GM19463 (cell line): ENCODE data around the gene DNAJC1.
A peak's percentile ranks its signal among the peaks of the same experiment; 100 is the strongest.
"Not testable (repeated sequence)": the region's sequence is repeated elsewhere in the genome, so short reads cannot be mapped to it uniquely, and the experiment has no call there.

ENCODE experiments used
- ATAC-seq: cut with Tn5 transposase; IDR thresholded peaks from one replicate; pipeline ENCODE4 v1.9.1; 2021; ENCODE audit warnings: mild to moderate bottlenecking, moderate library complexity; ENCODE audit not compliant: unreplicated experiment

Gene DNAJC1

GRCh38 chr10:21912625-21913024, 90.9 kb downstream of the DNAJC1 start:
- no peak for ATAC-seq

- no peak for ATAC-seq
Measured at GRCh38 chr10:21910798-21911197, 92.7 kb downstream of the DNAJC1 start.

GRCh38 chr10:21907436-21907835, 96.1 kb downstream of the DNAJC1 start:
- ATAC-seq, result no peak

- ATAC-seq, result no peak
Measured at GRCh38 chr10:21904930-21905329, 98.6 kb downstream of the DNAJC1 start.

GRCh38 chr10:21899736-21900135, 103.8 kb downstream of the DNAJC1 start:
- ATAC-seq, result no peak

- ATAC-seq, result no peak
Measured at GRCh38 chr10:21895932-21896331, 107.6 kb downstream of the DNAJC1 start.

GRCh38 chr10:21894648-21895342, 108.7 kb downstream of the DNAJC1 start:
- no peak for ATAC-seq

GRCh38 chr10:21891439-21891838, 112.1 kb downstream of the DNAJC1 start:
- ATAC-seq, result no peak

- no peak for ATAC-seq
Measured at GRCh38 chr10:21889477-21890275, 113.9 kb downstream of the DNAJC1 start.

- peak; percentile 98 for ATAC-seq
Measured at GRCh38 chr10:21888959-21889358, 114.6 kb downstream of the DNAJC1 start.

GRCh38 chr10:21885940-21886339, 117.6 kb downstream of the DNAJC1 start:
- no peak for ATAC-seq

- no peak for ATAC-seq
Measured at GRCh38 chr10:21873198-21873597, 130.3 kb downstream of the DNAJC1 start.

- ATAC-seq, result not testable (repeated sequence)
Measured at GRCh38 chr10:21872771-21873170, 130.8 kb downstream of the DNAJC1 start.

GRCh38 chr10:21870849-21871248, 132.7 kb downstream of the DNAJC1 start:
- no peak for ATAC-seq

GRCh38 chr10:21869087-21869486, 134.4 kb downstream of the DNAJC1 start:
- ATAC-seq, result not testable (repeated sequence)

GRCh38 chr10:21860718-21861117, 142.8 kb downstream of the DNAJC1 start:
- no peak for ATAC-seq

GRCh38 chr10:21858455-21858854, 145.1 kb downstream of the DNAJC1 start:
- ATAC-seq, result no peak

- ATAC-seq, result no peak
Measured at GRCh38 chr10:21849607-21850006, 153.9 kb downstream of the DNAJC1 start.

- ATAC-seq, result no peak
Measured at GRCh38 chr10:21843645-21844044, 159.9 kb downstream of the DNAJC1 start.

GRCh38 chr10:21841273-21841672, 162.3 kb downstream of the DNAJC1 start:
- not testable (repeated sequence) for ATAC-seq

GRCh38 chr10:21837487-21837886, 166.0 kb downstream of the DNAJC1 start:
- ATAC-seq, result not testable (repeated sequence)

GRCh38 chr10:21834574-21834973, 169.0 kb downstream of the DNAJC1 start:
- not testable (repeated sequence) for ATAC-seq
